T-helper 17 cell (primary cell): ENCODE results near the gene PLCH1. TPM values are rescaled to one million over a fixed set of nuclear protein-coding genes. Genes with fewer than 3 reads are reported as not detected.
"Not testable (repeated sequence)": the region's sequence is repeated elsewhere in the genome, so short reads cannot be mapped to it uniquely, and the experiment has no call there.

Source experiments
- ATAC-seq: fragments of 150-1000 bp; cut with Tn5 transposase; 2 replicates; pipeline ENCODE4 v1.10.0; 2021; ENCODE audit warnings: mild to moderate bottlenecking, moderate library complexity
- DNase-seq, 3 donors: peaks; one replicate each; pipeline versions ENCODE4 v3.0.0 to v3.0.0-alpha.2; 2020 to 2021
- H3K9me3 ChIP-seq: one replicate; pipeline ENCODE4 v1.7.0; 2013; ENCODE audit warnings: low read length, mild to moderate bottlenecking; ENCODE audit not compliant: control insufficient read depth, poor library complexity, severe bottlenecking
- H3K27ac Mint-ChIP-seq: one replicate; pipeline ENCODE4 v1.8.0; 2022; ENCODE audit warnings: mild to moderate bottlenecking, moderate library complexity, mixed read lengths
- H3K27me3 Mint-ChIP-seq: one replicate; pipeline ENCODE4 v1.8.0; 2022; ENCODE audit warnings: mixed read lengths
- H3K36me3 Mint-ChIP-seq: one replicate; pipeline ENCODE4 v1.8.0; 2022; ENCODE audit warnings: low read depth, mixed read lengths
- H3K4me1 Mint-ChIP-seq: one replicate; pipeline ENCODE4 v1.8.0; 2022; ENCODE audit warnings: mild to moderate bottlenecking, mixed read lengths
- H3K4me3 Mint-ChIP-seq: one replicate; pipeline ENCODE4 v1.8.0; 2022; ENCODE audit warnings: mild to moderate bottlenecking, moderate library complexity, mixed read lengths
- total RNA-seq, 4 donors: library from RNA in 2 of 4; stranded (reverse) in 2 of 4; gene quantifications; one replicate each; pipeline ENCODE4 v1.2.3 and lab custom pipeline; 2022 to 2026

PLCH1 gene
- total RNA-seq, 2 donors from 2014 or later, result 0.15 to 0.83 TPM

DNA sequence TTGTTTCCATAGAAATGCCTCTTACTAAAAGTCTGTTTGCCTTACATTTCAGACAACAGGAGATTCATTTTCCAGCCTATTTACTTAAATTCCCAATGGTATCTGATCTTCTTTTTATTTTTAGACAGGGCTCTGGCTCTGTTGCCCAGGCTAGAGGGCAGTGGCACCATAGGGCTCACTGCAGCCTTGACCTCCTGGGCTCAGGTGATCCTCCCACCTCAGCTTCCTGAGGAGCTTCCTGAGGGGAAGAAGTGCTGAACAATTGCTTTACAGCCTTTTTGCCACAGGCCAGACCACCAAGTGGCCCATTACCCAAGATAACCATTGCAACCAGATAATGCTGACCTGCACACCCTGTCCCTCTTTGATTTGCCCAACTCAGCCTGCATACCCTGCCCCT, 126.3 kb downstream of the PLCH1 start:
- no peak overlapping the region for H3K27ac Mint-ChIP-seq
- no peak overlapping the region for H3K4me3 Mint-ChIP-seq

DNA sequence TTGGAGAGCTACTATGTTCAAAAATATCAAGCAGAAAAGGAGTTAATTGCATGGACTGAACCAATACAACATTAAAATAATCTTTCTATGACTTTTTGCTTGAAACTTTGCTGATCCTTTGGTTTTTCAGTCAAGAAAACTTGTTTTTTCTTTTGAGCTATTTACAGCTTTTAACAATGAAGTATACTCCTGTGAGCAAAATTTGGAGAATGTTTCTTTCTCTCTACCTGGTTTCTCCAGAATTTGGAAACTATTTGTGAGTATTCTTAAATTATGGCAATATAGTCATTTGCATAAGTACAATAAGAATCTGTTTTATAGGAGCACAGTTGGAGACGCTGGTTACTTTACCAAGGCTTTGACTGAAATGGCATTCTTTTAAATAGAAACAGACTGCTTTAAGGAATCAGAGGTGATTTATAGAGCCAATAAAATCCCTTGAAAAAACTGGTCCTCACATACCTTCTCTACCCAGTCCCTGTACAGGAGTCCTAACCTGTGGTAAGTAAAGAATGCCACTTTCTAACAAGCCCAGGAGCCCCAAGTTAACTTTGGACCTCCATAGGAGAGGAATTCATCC, 127.4 kb downstream of the PLCH1 start:
- Mint-ChIP-seq H3K27me3 (no peaks in the 10 kb centered on the region), H3K36me3 (no peaks in the 10 kb centered on the region), H3K27ac (no peak overlapping the region), H3K4me3 (no peak overlapping the region), H3K4me1 (no peaks in the 10 kb centered on the region)
- ATAC-seq (no peak), DNase-seq (no peak)
- H3K9me3 ChIP-seq, result no peaks in the 10 kb centered on the region

More for the DNA sequence above, 126.3 kb downstream of the PLCH1 start:
- Mint-ChIP-seq H3K4me1 (no peaks in the 10 kb centered on the region), H3K27me3 (no peaks in the 10 kb centered on the region), H3K36me3 (no peaks in the 10 kb centered on the region)
- DNase-seq, result no peak
- no peak for ATAC-seq
- no peaks in the 10 kb centered on the region for H3K9me3 ChIP-seq

DNA sequence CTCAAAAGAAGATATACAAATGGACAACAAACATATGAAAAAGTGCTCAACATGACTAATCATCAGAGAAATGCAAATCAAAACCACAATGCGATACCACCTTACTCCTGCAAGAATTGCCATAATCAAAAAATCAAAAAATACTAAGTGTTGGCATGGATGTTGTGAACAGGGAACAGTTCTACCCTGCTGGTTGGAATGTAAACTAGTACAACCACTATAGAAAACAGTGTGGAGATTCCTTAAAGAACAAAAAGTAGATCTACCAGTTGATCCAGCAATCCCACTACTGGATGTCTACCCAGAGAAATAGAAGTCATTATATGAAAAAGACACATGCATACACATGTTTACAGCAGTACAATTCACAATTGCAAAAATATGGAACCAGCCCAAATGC, 129.7 kb downstream of the PLCH1 start:
- ATAC-seq, H3K9me3 ChIP-seq, H3K36me3 Mint-ChIP-seq, H3K27me3 Mint-ChIP-seq, DNase-seq, H3K4me3 Mint-ChIP-seq, H3K4me1 Mint-ChIP-seq, H3K27ac Mint-ChIP-seq: not testable (repeated sequence)

DNA sequence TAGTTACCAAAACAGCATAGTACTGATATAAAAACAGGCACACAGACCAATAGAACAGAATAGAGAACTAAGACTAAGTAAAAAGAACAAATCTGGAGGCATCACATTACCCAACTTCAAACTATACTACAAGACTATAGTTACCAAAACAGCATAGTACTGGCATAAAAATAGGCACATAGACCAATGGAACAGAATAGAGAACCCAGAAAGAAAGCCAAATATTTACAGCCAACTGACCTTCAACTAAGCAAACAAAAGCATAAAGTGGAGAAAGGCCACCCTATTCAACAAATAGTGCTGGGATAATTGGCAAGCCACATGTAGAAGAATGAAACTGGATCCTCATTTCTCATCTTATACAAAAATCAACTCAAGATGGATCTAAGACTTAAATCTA, 130.5 kb downstream of the PLCH1 start:
- DNase-seq, ATAC-seq, H3K4me1 Mint-ChIP-seq, H3K9me3 ChIP-seq, H3K27ac Mint-ChIP-seq, H3K4me3 Mint-ChIP-seq, H3K27me3 Mint-ChIP-seq, H3K36me3 Mint-ChIP-seq: not testable (repeated sequence)

DNA sequence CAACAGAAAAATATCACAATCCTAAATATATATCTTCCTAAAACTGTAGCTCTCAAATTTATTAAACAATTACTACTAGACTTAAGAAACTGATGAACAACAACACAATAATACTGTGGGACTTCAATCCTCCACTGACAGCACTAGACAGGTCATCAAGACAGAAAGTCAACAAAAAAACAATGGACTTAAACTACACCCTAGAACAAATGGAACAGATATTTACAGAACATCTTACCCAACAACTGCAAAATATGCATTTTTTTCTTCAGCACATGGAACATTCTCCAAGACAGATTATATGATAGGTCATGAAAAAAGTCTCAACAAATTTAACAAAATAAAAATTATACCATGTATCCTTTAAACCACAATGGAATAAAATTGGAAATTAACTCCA, 133.4 kb downstream of the PLCH1 start:
- no peaks in the 10 kb centered on the region for H3K9me3 ChIP-seq
- Mint-ChIP-seq H3K27me3 (peaks cover 2% of the 10 kb centered on the region), H3K4me1 (no peaks in the 10 kb centered on the region), H3K4me3 (no peak overlapping the region), H3K36me3 (no peaks in the 10 kb centered on the region), H3K27ac (no peak overlapping the region)
- DNase-seq (no peak), ATAC-seq (no peak)

DNA sequence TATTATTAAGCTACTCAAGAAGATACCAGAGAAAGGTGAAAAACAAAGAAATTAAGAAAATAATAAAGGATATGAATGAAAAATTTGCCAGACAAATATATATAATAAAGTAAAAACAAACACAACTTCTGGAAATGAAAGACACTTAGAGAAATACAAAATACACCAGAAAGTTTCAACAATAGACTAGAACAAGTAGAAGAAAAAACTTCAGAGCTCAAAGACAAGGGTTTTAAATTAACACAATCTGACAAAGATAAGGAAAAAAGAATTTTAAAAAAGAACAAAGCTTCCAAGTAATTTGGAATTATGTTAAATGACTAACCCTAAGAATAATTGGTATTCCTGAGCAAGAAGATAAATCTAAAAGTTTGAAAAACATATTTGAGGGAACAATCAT, 135.3 kb downstream of the PLCH1 start:
- no peaks in the 10 kb centered on the region for H3K36me3 Mint-ChIP-seq
- no peak for DNase-seq
- no peak for ATAC-seq

DNA sequence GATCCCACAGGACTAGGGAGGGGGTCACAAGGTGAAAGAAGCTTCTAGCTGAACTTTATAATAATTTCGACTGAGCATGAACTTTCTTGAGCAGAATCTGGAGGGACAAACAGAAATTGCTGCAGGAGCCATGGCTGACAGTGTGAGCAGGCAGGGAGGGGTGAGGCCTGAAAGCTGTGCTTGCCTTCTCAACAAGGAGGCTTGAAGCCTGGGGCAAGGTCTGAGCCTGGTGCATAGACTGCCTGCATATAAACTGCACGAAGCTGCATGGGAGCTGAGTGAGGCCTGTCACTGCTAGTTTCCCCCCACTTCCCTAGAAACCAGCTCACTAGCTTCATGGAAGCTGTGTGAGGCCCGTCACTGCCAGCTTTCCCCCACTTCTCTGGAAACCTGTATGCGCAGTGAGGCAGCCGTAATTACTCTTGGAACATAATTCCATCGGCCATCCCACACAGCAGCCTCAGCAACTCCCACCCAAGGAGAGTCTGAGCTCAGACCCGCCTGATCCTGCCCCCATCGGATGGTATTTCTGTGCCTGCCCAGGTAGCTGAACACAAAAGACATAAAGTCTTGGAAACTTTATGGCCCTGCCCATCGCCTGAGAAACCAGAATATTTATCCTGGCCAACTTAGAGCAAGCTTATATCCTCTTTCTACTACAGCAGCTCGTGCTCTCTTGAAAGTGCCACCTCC, 136.5 kb downstream of the PLCH1 start:
- no peak overlapping the region for H3K4me3 Mint-ChIP-seq
- no peak overlapping the region for H3K27ac Mint-ChIP-seq
- no peaks in the 10 kb centered on the region for H3K36me3 Mint-ChIP-seq
- no peaks in the 10 kb centered on the region for H3K9me3 ChIP-seq
- no peaks in the 10 kb centered on the region for H3K4me1 Mint-ChIP-seq
- H3K27me3 Mint-ChIP-seq, result peaks cover 10% of the 10 kb centered on the region
- ATAC-seq (no peak), DNase-seq (no peak)

More for the DNA sequence above, 135.3 kb downstream of the PLCH1 start:
- no peak overlapping the region for H3K4me3 Mint-ChIP-seq
- no peaks in the 10 kb centered on the region for H3K4me1 Mint-ChIP-seq
- no peaks in the 10 kb centered on the region for H3K9me3 ChIP-seq
- H3K27me3 Mint-ChIP-seq, result peaks cover 5% of the 10 kb centered on the region
- H3K27ac Mint-ChIP-seq, result no peak overlapping the region

DNA sequence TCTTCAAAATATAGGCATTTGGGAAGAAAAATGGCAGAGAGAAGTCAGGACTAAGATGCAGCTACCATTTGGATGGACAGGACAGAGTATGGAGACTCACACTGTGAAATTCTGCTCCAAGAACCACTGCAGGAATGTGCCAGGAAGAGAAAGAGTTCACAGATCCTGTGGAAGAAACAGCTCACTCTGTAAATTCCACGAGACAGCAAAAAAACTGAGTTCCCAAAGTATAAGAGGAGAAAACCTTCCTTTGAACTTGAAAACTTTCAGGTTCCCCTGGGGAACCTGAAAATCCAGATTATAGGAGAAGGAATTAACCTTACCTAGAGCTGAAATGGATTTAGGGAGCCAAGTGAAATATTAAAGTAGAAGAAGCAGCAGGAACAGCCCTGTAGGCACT, 137.1 kb downstream of the PLCH1 start:
- no peaks in the 10 kb centered on the region for H3K36me3 Mint-ChIP-seq
- H3K4me3 Mint-ChIP-seq, result no peak overlapping the region
- no peaks in the 10 kb centered on the region for H3K9me3 ChIP-seq
- H3K27ac Mint-ChIP-seq, result no peak overlapping the region
- H3K27me3 Mint-ChIP-seq, result peaks cover 10% of the 10 kb centered on the region
- ATAC-seq, result no peak
- H3K4me1 Mint-ChIP-seq, result no peaks in the 10 kb centered on the region
- DNase-seq, result no peak

DNA sequence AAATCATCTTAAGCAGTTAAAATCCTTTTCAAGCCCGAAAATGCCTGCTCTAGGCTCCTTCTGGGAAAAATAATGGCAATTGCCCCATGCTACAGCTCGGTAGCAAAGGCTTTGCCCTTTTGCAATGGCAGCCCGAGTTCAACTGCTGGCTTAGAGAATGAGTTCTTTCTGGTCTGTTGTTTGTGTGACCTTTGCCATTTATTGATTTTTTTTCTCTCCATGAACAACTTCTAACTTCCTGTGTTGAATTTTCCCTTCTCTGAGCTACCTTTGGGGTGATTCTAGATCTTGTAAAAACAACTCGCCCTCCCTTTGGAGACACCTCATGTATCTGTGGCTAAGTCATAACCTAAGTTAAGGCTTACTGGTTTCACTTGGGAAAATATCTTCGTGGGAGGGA, 139.3 kb downstream of the PLCH1 start:
- no peak for ATAC-seq

DNA sequence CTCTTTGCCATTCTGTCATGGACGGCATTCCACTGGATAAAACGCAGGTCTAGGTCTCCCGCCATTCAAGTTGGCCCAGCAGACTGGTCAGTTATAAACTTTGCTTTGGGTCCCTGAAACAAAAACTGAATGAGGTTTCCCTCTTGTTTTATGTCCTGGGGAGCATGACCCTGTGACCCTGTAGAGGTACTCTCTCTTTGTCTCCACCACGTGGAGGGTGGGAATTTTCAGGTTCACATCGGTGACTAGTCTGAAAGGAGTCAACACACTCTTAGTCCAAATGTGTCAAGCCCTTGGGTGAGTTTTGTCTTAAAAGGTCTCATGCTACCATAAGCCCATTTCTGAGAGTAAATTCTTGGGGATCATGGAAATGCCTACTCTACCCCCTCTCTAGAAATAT, 139.9 kb downstream of the PLCH1 start:
- Mint-ChIP-seq H3K4me1 (peaks cover 4% of the 10 kb centered on the region), H3K4me3 (no peak overlapping the region), H3K27ac (no peak overlapping the region), H3K27me3 (peaks cover 21% of the 10 kb centered on the region), H3K36me3 (no peaks in the 10 kb centered on the region)
- ATAC-seq, result no peak
- no peak for DNase-seq
- no peaks in the 10 kb centered on the region for H3K9me3 ChIP-seq

More for the DNA sequence above, 139.3 kb downstream of the PLCH1 start:
- H3K27ac Mint-ChIP-seq, result no peak overlapping the region
- peaks cover 4% of the 10 kb centered on the region for H3K4me1 Mint-ChIP-seq
- H3K9me3 ChIP-seq, result no peaks in the 10 kb centered on the region
- DNase-seq, result no peak
- H3K27me3 Mint-ChIP-seq, result peaks cover 16% of the 10 kb centered on the region
- H3K36me3 Mint-ChIP-seq, result no peaks in the 10 kb centered on the region
- no peak overlapping the region for H3K4me3 Mint-ChIP-seq

DNA sequence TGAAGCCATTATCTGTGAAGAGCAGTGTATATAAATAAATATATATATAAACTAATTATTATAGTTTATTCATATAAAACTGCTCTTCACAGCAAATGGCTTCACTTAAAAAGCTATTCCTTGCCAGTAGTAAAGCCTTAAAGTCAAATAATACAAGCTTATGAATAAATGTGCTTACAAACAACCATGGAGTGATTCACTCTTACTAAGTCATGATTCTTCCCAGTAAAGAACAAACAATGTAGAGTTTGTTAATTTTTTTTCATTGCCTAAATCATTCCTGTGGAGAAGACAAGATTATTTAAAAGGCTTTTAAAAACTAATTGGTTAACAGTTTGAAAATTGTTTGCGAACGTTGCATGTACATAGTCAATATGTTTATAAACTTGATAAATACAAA, 140.7 kb downstream of the PLCH1 start:
- Mint-ChIP-seq H3K27me3 (peaks cover 22% of the 10 kb centered on the region), H3K27ac (no peak overlapping the region), H3K36me3 (no peaks in the 10 kb centered on the region), H3K4me3 (no peak overlapping the region), H3K4me1 (peaks cover 4% of the 10 kb centered on the region)
- no peaks in the 10 kb centered on the region for H3K9me3 ChIP-seq
- DNase-seq (no peak), ATAC-seq (no peak)

DNA sequence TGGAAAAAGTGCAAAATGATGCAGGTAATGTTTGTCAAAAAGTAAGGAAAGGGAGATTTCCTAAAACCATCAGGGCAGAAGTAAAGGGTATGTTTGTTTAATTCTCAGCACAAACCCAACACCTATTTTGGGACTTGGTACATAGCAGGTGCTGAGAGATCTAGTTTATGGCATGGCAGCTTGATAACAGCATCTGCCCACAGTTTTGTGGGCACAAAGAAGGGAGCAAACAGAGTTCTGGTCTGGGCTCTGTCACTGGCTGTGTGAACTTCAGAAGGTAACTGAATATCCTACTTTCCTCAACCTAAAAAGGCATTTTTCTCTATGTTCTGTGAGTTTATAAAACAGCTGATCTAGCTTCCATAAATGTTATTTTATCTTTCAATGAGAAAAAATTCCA, 141.6 kb downstream of the PLCH1 start:
- H3K4me1 Mint-ChIP-seq, result peaks cover 4% of the 10 kb centered on the region

DNA sequence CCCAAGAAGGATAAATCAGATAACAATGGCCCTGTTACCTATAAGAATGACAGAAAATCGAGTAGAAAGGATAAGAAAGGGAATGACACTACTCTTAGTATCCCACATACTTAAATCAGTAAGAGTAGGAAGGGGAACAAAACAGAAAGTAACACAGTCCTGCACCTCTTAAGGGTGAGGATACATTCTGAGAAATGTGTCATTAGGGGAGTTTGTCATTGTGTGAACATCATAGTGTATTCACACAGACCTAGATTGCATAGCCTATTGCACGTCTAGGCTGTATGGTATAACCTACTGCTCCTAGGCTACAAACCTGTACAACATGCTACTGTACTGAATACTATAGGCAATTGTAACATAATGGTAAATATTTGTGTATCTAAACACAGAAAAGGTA, 142.6 kb downstream of the PLCH1 start:
- no peaks in the 10 kb centered on the region for H3K9me3 ChIP-seq
- Mint-ChIP-seq H3K27me3 (peaks cover 22% of the 10 kb centered on the region), H3K4me1 (peaks cover 4% of the 10 kb centered on the region), H3K36me3 (no peaks in the 10 kb centered on the region), H3K4me3 (no peak overlapping the region), H3K27ac (no peak overlapping the region)
- no peak for ATAC-seq
- no peak for DNase-seq

More for the DNA sequence above, 141.6 kb downstream of the PLCH1 start:
- DNase-seq (no peak), ATAC-seq (no peak)
- no peak overlapping the region for H3K27ac Mint-ChIP-seq
- H3K27me3 Mint-ChIP-seq, result peaks cover 22% of the 10 kb centered on the region
- H3K36me3 Mint-ChIP-seq, result no peaks in the 10 kb centered on the region
- no peaks in the 10 kb centered on the region for H3K9me3 ChIP-seq
- no peak overlapping the region for H3K4me3 Mint-ChIP-seq

DNA sequence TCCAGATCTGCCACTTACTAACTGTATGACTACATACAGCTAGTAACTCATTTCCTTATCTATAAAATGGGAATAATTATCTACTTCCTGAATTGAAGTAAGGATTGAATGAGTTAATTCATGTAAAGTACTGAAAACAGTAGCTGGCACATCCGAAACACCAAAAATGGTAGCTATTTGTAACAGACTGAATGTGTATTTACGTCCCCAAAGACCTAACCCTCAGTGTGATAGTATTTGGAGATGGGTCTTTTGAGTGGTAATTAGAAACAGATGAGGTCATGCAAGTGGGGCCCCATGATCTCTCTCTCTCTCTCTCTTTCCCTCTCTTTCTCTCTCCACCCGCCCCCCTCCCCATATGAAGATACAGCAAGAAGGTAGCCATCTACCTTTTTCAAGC, 146.2 kb downstream of the PLCH1 start:
- H3K4me1 Mint-ChIP-seq, result peaks cover 4% of the 10 kb centered on the region
- H3K4me3 Mint-ChIP-seq, result no peak overlapping the region
- DNase-seq, result no peak
- H3K27me3 Mint-ChIP-seq, result peaks cover 17% of the 10 kb centered on the region
- H3K36me3 Mint-ChIP-seq, result peaks cover under 1% of the 10 kb centered on the region
- H3K27ac Mint-ChIP-seq, result no peak overlapping the region
- no peaks in the 10 kb centered on the region for H3K9me3 ChIP-seq
- ATAC-seq, result no peak
